CD4-positive, alpha-beta T cell treated with Interleukin-6 for 4 hours (primary cell): ENCODE results near the gene HRG.
"Not testable (repeated sequence)": the region's sequence is repeated elsewhere in the genome, so short reads cannot be mapped to it uniquely, and the experiment has no call there.

Experiments used
- DNase-seq: peaks from one replicate; pipeline ENCODE4 v3.0.0-alpha.2; 2020; ENCODE audit warnings: mixed read lengths

The HRG gene

DNA sequence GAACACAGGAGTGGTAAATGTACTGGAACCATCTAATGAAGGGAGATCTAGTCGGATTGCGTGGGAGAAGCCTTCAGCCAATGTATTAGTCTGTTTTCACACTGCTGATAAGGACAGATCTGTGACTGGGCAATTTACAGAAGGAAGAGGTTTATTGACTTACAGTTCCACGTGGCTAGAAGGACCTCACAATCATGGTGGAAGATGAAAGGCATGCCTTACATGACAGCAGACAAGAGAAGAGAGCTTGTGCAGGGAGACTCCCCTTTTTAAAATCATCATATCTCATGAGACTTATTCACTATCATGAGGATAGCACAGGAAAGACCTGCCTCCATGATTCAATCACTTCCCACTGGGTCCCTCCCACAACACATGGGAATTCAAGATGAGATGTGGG, 17.0 kb downstream of the HRG start:
- no peak for DNase-seq

DNA sequence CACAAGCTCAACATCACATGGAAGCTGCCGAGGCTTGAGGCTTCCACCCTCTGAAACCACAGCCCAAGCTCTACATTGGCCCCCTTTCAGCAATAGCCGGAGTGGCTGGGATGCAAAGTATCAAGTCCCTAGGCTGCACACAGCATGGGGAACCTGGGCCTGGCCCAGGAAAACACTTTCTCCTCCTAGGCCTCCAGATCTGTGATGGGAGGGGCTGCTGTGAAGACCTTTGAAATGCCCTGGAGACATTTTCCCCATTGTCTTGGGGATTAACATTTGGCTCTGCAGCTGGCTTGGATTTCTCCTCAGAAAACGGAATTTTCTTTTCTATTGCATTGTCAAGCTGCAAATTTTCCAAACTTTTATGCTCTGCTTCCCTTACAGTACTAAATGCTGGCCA, 18.2 kb downstream of the HRG start:
- no peak for DNase-seq

DNA sequence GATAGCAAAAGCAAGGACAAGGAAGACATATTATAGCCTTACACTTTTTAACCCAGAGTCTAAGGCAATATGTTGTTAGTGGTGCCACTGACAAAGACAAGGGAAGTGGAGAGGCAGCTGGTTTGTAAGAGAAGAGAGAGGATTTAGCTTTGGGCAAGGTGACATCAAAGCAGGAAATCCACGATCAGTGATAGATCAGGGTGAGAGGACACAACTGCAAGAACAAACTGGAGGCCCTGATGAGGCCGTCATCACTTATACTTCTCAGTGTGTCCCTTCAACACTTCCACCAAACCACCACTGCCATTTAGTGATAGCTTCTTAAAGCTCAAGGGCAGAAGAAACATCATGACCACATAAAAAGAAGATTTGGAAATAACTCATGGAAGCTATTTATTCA, 20.7 kb downstream of the HRG start:
- not testable (repeated sequence) for DNase-seq

DNA sequence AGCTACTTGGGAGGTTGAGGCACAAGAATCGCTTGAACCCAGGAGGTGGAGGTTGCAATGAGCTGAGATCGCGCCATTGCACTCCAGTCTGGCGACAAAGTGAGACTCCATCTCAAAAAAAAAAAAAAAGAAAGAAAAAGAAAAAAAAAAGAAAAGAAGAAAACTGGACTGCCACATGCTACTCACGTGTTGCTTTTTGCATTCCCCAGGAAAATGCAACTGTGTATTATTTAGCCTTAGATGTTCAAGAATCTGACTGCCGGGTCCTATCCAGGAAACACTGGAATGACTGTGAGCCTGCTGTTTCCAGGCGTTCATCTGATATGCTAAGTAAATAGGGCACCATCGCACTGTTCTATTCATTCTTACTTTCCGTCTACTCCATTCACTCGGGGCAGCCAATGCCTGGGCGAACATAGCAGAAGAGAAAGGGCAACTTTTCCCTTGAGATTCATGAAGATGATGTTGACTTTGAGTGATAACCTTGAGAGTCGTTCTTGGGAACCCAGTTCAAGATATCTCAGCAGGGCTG, 21.4 kb downstream of the HRG start:
- DNase-seq, result no peak

DNA sequence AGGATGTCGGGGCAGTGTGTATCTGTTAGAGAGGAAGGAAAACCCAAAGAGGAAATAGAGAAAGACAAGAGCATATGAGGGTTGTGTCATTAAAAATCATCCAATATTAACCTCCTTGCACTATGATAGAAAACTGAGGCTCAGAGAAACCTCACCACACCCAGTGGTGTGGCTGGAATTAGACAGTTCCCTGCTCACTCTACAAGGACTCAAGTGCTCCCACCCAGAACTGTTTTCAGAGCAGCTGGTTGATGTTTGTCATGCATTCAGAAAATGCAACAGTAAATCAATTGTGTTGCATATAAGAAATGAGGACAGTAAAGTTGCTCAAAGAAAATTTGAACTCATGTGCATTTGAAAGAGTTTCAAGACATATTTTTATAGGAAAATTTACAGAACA, 24.5 kb downstream of the HRG start:
- not testable (repeated sequence) for DNase-seq

DNA sequence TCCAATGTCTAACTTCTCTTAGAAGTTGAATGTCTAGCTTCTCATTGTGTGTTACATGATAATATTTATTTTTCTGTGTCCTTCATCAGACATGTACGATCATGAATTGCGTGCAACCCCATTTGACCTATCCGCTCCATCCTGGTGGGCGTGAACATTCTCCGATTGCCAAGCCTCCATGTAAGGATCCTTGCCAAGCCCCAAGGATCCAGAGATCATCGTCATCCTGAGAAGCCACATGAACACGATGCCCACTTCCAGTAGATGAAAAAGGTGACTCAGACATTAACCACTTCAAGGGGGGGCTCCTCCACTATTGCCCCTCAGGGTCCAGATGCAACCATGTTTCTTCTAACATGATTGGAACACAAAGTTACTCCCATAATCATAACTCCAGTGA, 25.9 kb downstream of the HRG start:
- DNase-seq, result no peak

DNA sequence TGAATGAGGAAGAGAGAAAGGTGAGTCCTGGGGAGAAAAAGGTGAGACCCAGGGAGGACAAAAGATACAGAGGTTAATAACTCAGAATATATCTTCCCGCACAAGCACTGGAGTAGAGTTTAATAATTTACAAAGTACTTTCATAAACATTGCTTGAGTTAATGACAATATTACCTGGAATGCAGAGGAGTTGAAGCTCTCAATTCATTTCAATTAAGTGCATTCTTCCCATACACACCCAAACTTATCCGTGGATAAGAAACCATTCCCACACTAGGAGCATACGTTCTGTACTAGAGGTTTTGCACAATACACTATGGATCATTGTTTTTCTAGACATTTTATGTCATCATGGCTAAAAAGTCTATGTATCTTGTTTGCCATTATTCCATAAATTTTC, 28.0 kb downstream of the HRG start:
- no peak for DNase-seq

DNA sequence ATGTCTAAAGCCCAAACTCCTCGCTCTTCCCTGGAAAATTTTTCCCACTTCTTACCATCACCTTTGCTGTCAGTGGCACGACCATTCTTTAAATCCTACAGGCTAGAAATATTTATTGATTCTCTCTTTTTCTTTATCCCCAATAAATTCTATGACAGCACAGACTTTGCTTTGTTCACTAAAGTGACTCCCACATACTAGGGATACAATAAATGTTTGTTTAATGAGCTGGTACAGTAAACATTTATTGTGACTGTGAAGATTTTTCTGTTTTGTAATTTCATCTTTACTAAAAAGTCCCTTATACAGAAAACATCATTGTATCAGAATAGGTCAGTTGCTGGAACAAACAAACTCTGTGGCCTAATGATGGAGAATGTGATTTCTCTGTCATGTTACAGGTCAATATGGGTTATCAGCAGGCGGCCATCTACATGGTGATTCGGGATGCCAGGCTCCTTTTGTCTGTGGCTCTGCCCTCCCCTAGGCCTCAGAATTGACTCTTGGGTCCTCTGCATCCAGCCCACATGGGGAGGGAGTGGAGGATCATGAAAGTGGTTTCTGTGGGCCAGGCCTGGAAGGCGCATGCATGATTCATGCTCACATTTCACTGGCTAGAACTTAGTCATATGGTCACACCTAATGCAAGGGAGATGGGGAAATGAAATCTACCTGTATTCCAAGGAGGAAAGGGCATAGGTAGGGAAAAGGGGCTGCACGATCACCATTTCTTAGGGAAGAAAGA, 28.6 kb downstream of the HRG start:
- DNase-seq, result no peak

DNA sequence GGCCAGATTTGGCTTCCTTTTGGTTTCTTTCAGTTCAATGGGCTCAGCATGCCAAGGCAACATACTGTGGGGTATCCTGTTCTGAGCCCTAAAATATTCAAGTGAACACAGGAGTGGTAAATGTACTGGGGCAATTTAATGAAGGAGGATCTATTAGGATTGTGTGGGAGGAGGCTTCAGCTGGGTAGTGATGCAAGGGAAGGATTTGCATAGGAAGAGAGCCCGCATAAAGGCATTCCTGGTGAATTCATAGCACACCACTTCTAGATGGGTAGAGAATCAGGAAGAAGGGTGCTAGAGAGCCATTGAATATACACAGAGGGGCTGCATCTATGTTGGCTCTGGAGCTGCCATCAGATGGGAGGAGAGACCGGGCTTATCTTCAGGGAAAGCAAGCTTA, 30.7 kb downstream of the HRG start:
- DNase-seq, result no peak

DNA sequence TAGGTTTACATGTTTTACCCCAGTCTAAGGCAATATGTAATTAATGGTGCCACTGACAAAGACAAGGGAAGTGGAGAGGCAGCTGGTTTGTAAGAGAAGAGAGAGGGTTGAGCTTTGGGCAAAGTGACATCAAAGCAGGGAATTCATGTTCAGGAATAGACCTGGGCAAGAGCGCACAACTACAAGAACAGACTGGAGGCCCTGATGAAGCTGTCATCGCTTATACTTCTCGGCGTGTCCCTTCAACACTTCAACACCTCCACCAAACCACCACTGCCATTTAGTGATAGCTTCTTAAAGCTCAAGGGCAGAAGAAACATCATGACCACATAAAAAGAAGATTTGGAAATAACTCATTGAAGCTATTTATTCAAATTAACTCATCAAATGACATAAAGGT, 31.7 kb downstream of the HRG start:
- no peak for DNase-seq

DNA sequence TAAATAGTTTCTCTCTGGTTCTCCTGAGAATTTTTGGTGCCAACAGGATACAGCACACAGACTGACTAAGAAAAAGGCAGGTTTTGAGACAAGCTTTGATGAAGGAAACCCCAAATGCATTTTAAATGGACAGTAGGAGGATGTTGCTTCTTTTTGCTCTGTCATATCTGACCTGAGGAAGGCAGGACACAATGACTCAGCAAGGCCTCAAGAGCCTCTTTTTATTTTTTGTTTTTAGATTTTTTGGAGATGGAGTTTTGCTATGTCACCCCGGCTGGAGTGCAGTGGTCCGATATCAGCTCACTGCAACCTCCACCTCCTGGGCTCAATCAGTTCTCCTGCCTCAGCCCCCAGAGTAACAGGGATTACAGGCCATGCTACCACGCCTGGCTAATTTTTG, 34.5 kb downstream of the HRG start:
- DNase-seq, result no peak

DNA sequence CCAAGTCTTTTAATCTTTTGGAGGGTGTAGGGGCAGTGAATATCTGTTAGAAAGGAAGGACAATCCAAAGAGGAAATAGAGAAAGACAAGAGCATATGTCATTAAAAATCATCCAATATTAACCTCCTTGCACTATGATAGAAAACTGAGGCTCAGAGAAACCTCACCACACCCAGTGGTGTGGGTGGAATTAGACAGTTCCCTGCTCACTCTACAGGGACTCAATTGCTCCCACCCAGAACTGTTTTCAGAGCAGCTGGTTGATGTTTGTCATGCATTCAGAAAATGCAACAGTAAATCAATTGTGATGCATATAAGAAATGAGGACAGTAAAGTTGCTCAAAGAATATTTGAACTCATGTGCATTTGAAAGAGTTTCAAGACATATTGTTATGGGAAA, 36.6 kb downstream of the HRG start:
- DNase-seq, result not testable (repeated sequence)

DNA sequence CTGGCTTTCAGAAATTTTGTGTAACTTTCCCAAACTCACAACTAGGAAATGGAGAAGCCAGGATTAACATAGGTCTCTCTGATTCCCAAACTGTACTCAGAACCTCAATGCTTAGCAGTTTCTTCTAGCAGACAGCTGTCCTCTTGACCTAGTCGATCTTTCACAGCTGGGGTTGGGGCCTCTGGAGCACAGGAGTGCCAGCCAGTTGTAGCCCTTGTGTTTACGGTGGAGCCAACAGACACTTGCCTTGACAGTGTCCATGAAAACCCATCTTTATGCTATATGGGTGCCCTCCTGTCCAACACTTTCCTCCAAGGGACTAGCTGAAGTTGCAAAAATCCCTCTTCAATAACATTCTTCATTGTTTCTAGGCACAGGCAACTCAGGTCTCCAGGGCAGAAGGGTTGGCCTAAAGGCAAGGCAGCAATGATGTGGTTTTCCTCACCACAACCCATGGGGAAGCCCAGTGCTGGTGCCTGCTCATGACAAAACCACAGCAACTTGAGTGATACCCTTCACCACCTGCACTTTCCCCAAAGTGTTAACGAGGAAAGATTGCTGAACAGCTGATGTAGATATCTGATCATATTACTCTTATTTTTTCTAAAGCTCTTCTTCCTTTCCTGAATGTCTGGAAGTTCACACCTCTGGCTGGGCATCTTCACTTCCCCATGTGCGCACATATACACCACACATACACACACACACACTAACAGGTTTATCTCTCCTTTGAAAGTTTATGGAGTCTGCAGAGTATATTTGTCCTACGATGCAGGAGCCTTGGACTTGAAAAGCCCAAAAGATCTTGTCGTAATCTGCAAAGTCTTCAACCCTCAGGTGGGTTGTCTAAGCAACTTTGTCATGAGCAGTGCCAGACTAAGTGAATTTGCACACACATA, 40.3 kb downstream of the HRG start:
- DNase-seq, result peak; percentile 5

DNA sequence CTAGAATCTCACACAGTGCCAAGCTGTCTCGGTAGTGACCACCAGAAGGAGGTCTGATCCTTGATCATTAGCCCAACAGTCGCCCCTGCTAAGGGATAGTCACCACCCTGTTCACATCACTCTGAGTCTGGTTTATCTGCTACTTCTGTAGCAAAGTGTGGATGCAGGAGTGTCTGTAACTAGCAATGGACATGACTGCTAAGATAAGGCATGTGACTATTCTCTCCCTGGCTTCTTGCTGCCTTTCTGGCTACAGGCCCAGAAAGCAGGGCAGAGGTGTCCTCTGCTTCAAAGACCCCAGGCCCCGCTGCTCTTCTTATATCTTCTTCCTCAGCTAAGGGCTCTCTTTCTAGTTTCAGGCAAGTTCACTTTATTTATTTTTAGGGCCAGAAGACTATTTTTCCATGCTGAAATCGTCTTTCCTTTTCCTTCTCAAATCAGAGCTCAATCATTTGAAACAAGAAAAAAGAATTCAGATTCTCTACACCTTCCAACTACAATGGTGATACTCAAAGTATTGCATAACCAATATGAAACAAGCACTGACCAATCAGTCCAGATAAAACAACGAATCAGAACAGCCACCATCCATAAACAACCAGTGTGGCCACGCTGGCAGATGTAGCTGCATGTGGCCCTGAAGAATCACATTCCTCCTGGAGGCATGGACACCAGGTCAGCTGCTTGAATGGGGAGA, 43.3 kb downstream of the HRG start:
- DNase-seq, result no peak

DNA sequence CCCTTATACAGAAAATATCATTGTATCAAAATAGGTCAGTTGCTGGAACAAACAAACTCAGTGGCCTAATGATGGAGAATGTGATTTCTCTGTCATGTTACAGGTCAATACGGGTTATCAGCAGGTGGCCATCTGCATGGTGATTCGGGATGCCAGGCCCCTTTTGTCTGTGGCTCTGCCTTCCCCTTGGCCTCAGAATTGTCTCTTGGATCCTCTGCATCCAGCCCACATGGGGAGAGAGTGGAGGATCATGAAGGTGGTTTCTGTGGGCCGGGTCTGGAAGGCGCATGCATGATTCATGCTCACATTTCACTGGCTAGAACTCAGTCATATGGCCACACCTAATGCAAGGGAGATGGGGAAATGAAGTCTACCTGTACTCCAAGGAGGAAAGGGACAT, 44.9 kb downstream of the HRG start:
- not testable (repeated sequence) for DNase-seq

DNA sequence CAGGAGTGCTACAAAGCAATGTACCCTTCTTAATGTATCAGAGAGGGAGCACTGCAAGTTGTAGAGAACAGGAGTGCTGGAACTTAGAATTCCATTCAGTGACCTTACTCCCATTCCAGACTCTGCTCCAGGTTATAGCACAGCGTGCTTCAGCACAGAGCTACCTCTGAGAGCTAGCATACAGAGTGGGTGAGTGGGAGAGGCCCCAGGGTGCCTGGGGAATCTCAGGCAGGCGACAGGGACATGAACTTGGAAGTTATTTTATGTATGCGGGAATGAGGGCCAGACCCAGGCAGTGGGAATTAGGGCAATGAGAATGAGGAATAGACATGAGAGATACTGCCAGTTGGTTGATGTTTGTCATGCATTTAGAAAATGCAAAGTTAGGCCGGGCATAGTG, 47.7 kb downstream of the HRG start:
- no peak for DNase-seq

DNA sequence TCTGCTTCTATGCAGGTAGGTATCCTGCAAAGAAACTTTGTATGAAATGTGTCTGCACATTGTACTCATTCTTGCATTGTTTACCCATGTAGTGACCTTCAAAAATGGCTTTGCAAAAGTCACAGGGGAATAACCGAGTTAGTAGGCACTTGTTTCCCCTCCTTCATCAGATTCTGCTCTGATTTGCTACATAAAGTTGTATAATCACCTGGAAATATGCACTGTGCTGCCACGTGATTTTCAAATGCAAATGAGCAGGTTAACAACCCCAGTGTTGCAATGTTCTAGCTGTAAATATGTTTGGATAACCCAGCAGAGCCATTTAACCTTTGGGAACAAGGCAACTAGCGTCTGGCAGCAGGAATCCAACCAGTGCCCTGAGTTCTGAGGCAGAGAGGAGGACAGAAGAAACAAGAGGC, 51.2 kb downstream of the HRG start, which contains the start of gene KNG1:
TSS of gene KNG1 (plus strand) at position 321 of the 419 bp plus-strand sequence. CDS start 184 bp downstream, outside the sequence.
- DNase-seq, result no peak

DNA sequence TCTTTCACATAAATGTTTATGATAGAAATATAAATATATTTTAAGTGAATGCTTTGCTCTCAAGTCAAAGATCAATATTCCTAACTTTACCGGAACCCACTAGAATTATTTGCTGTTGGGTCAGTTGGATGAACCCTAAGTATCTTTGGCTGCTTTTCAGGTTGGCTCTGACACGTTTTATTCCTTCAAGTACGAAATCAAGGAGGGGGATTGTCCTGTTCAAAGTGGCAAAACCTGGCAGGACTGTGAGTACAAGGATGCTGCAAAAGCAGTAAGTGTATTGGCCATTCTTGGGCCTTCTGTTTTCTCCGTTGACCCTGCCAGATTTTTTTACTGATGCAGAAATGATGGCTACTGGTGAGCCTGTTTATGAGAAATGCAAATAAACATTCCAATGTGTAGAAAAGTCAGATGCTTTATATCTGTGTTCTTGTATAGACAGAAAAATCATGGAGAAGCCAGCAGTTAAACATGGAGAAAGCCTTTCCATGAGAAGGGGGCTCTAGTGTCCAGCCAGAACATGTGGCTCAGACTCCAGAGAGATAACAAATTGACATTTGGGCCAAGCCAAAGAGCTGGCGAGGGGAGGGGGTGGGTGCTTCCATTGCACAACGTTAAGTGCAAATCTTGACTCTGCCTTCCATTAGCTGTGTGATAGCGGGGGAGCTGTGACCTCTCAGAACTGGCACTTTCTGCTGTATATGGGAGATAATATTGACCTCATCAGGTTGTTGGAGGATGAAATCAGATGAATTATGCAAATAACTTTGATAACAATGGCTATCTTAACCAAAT, 54.3 kb downstream of the HRG start:
- no peak for DNase-seq

DNA sequence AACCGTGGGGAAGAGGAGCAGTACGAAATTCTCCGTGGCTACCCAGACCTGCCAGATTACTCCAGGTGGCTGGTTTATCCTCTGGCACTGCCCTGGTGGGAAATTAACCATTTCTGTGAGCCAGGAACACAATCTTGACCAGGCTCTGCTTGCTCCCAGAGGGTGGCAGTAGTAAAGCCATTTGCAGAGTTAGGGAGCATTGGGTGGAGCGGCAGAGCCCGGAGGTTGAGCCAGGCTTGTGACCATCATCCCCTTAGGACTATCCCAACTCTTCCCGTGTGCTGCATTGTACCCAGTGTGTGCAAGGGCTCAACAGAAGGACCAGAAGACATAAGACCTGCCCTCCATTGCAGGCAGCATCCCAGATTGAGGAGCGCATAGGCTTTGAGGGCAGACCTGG, 56.6 kb downstream of the HRG start:
- DNase-seq, result peak; percentile 14

DNA sequence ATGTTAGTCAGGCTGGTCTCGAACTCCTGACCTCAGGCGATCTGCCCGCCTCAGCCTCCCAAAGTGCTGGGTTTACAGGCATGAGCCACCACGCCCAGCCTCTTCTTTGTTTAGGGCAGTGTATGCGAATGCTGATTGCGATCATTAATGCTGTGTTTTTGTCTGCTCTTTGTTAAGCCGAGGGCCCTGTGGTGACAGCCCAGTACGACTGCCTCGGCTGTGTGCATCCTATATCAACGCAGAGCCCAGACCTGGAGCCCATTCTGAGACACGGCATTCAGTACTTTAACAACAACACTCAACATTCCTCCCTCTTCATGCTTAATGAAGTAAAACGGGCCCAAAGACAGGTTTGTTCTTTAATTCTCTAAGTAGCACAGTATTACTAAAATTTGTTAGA, 59.1 kb downstream of the HRG start:
- DNase-seq, result no peak
